Stimulated activated CD8-positive, alpha-beta memory T cell treated with anti-CD3 and anti-CD28 coated beads, Interleukin-4, amount 100 ng/mL, for 24 hours (primary cell): ENCODE results near the gene HEATR5A.
"Not testable (repeated sequence)": the region's sequence is repeated elsewhere in the genome, so short reads cannot be mapped to it uniquely, and the experiment has no call there.

ENCODE experiments used
- DNase-seq: peaks from one replicate; pipeline ENCODE4 v3.0.0-alpha.2; 2020; ENCODE audit warnings: low read depth

Gene HEATR5A

DNA sequence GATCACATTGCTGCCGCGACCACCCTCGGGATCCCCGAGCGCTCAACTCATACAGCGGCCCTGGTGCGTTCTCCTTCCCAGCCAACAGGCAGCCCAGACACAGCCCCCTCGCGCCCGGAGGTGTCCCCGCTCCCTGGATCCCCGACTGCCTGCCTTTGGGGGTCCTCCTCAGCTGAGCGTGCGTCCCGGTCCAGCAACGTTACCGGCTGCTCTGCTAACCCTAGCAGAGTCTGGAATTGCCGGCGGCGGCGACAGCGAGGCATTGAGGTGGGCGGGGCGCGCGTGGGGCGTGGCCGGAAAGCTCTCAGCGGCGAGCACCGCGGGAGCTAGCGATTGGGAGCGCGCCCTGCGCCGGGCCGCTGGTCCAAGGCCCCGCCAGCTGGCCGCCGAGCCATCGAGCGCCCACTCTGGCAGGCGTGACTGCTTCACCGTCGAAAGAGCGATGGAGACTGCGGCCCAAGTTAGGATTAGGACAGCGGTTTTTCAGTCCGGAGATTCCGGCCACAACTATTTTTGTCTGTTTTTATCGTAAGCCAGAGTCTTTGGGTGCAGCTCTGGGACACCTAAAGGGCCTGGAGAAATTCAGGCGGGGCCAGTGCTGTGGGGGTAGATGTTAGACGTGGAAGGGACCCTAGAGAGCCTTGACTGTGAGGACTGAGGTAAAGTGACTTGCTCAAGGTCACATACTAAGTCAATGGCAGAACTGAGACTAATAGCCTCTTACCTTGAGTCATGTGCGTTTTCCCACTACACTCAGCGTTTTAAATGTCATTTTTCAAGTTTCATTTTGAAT, at the start of gene HEATR5A:
HEATR5A (minus strand) TSS at position 232 of the 793 bp plus-strand sequence. CDS start 17,575 bp downstream, outside the sequence.
- peak; percentile 85 for DNase-seq

DNA sequence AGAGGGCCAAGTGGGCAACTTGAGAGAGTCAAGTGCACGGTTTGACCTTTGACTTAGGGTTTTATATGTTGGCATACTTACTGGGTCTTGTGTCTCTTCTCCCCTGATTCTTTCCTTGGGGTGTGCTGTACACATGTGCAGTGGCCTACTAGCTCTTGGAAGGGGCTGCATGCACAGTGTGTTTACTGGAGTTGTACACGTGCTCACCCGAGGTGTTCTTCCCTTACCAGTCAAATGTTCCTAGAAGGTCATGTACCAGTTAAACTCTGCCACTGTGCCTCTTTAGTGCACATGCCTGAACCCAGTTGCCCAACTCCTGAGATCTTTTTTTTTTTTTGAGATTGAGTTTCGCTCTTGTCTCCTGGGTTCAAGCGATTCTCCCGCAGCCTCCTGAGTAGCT, 46.2 kb upstream of the HEATR5A start:
- no peak for DNase-seq

DNA sequence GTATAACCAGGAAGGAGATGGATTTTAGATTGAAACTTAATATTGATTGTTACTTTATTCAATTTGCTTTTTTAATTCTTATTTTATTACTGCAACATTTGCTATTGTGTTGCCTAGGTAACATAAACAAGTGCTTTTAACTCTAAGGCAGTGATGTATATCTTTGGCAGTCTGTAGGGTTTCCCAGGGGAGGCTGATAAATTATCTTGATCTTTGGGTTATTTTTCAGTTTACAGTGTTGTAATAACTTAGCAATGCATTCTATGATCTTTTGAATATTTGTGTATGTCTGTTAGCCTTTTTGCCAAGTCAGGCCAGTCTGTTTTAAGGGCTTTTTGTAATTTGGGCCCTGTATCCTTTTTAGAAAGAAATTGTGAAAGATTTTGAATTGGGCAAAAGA, 44.8 kb upstream of the HEATR5A start:
- DNase-seq: no peak

GRCh38 chr14:31462450-31462849, 42.1 kb upstream of the HEATR5A start:
- not testable (repeated sequence) for DNase-seq

- no peak for DNase-seq
Measured at GRCh38 chr14:31461545-31461944, 41.2 kb upstream of the HEATR5A start.

DNA sequence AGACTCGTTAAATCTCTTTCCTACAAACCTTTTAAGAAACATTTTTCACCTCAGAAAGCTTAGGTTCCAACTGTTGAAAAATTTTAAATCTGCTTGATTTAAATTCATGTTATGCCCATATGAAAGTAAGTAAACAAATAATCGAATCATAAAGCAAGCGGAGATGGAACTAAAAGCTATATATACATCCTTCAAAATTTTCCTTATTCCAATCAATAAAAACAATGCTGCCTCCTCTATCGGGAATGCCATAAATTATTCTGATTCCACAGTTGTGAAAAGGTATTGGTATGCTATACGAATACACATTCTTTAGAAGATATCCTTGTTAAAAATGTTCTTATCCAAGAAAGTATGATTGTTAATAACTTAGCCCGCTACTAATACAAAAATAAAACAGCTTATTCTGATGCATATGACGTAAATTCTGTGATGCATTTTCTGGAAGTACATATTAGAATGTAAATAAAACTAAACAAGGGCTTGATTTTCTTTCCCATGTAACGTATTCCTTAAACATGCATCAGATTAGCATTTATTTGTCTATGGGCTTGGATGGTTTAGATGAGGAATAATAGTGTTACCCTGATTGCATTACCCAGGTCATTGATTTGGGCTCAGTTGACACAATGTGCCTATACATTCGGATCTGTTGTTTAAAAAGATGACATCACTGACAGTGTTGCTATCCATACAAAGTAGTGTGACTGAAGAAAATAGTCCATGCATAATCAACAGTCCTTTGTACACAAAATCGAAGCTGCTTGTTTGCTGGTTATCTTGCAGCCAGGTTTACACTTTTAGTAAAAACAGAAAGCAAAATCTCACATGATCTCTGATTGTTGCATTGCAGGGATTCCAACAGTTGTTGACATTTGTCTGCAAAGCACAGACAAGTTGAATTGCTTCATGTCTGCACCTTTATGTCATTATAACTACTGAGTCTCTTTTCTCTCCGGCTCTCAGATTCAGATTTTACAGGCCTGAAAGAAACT, 37.6 kb upstream of the HEATR5A start:
- DNase-seq: no peak

- DNase-seq: peak; percentile 85
Measured at GRCh38 chr14:31456841-31457664, 36.7 kb upstream of the HEATR5A start, which contains the start of gene DTD2. DTD2 (minus strand) TSS chr14:31457506; CDS start chr14:31457393, 113 bp downstream.

GRCh38 chr14:31449971-31450610, 29.7 kb upstream of the HEATR5A start:
- no peak for DNase-seq

DNA sequence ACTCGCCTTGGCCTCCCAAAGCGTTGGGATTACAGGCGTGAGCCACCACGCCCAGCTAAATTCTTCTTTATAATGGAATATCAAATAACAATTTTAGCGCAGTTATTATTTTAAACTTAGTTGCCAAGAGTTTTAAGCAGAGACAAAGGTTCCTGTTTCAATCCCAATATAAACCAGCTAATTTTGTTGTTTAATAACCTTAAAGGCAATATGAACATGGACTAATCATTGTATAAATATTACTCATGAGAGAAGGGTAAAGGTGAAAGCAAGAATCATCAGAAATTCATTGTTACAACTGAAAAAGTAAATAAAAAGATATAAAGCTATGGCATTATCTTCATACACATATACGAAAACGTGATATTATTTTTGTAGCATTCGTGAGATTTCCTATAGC, 28.8 kb upstream of the HEATR5A start:
- no peak for DNase-seq

DNA sequence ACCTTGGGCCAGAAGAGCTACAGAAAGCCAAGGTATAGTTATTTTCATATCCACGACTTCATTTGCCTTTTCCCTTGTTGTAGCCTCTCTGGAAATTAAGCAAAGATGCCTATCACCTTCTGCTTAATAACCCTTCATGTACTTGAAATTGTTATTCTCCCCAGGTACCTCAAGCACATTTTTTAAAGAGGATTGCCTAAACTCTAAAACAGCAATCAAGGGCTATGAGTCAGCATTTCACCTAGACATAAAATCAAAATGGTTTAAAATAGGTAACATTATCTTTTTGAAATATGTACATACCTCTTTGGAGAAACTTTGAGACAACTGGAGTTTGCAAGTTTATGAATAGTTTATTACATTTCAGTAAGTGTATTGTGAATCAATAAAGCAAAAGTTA, 25.4 kb upstream of the HEATR5A start:
- DNase-seq: no peak

DNA sequence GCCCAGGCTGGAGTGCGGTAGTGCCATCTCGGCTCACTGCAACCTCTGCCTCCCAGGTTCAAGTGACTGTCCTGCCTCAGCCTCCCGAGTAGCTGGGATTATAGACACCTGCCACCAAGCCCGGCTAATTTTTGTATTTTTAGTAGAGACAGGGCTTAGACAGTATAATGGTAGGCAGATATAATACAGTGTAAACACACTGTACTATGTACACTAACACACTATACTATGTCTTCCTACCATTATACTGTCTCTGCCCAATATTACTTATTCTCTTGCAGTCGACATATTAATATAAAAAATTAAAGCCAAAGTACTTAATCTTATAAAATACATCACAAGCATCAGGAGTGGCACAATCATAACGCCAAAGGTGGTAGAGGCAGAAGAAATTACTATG, 21.9 kb upstream of the HEATR5A start:
- DNase-seq: no peak

GRCh38 chr14:31441273-31442111, 21.1 kb upstream of the HEATR5A start:
- DNase-seq: no peak

- DNase-seq: no peak
Measured at GRCh38 chr14:31440280-31440679, 19.9 kb upstream of the HEATR5A start.

- DNase-seq: no peak
Measured at GRCh38 chr14:31439561-31439960, 19.2 kb upstream of the HEATR5A start.

- DNase-seq: not testable (repeated sequence)
Measured at GRCh38 chr14:31437045-31437691, 16.8 kb upstream of the HEATR5A start.

DNA sequence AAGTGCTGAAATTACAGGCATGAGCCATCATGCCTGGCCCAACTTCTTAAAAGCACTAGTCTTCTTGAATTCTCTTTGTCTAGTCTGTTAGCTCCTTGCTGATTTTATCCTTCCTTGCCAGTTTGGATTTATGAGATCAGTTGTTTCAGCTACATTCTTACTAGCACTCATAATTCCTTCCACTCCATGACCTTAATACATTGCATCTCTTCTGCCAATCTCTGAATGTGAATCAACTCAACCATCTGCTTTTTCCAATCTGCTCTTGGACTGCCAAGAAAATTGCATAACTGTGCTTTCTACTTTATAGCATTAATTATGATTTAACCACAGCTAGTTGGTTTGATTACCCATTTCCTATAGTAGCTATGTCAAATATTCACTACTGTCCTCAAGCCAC, 14.9 kb upstream of the HEATR5A start:
- no peak for DNase-seq

DNA sequence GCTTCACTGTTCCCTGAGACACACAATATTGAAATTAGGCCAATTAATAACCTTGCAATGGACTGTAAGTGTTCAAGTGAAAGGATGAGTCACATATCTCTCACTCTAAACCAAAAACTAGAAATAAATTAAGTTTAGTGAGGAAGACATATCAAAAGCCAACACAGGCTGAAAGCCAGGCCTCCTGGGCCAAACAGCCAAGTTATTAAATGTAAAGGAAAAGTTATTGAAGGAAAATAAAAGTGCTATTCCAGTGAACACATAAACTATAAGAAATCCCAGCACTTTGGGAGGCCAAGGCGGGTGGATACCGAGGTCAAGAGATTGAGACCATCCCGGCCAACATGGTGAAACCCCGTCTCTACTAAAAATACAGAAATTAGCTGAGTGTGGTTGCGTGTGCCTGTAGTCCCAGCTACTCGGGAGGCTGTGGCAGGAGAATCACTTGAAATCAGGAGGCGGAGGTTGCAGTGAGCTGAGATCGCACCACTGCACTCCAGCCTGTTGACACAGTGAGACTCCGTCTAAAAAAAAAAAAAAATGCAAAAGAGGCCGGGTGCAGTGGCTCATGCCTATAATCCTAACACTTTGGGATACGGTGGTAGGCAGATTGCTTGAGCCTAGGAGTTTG, 10.4 kb upstream of the HEATR5A start:
- no peak for DNase-seq

DNA sequence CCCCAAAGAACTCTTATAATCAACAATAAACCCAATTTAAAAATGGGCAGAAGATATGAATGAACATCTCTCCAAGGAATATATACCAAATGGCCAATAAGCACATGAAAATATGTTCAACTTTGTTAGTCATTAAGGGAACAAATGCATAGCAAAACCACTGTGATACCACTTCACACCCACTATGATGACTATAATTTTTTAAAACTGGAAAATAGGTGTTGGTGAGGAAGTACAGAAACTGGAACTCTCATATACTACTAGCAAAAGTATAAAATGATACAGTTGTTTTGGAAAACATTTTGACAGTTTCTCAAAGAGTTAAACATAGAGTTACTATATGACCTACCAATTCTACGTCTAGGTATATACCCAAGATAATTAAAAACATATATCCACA, 9.4 kb upstream of the HEATR5A start:
- DNase-seq: no peak

- no peak for DNase-seq
Measured at GRCh38 chr14:31428011-31428410, 7.7 kb upstream of the HEATR5A start.
